SK-N-SH treated with all-trans-retinoic acid at 6 μM for 48 hours (cell line): ENCODE results near the gene TANGO2.

Experiments
- ARNTL ChIP-seq: fragments of 450-650 bp; formaldehyde crosslinking; IDR thresholded peaks from 2 replicates; pipeline ENCODE4 v1.5.0; 2020; ENCODE audit warnings: low read depth, mild to moderate bottlenecking, moderate library complexity, borderline replicate concordance
- GLIS3 ChIP-seq: fragments of 250-450 bp; sonication (Bioruptor Pico); IDR thresholded peaks from 2 replicates; pipeline ENCODE4 v1.5.0; 2020; ENCODE audit warnings: mild to moderate bottlenecking, moderate library complexity
- ISL1 ChIP-seq: fragments of 250-450 bp; sonication (Bioruptor Pico); IDR thresholded peaks from 2 replicates; pipeline ENCODE4 v2.1.2; 2022; ENCODE audit warnings: mild to moderate bottlenecking, moderate library complexity
- PPARA ChIP-seq: fragments of 250-450 bp; sonication (Bioruptor Pico); IDR thresholded peaks from 2 replicates; pipeline ENCODE4 v1.5.0; 2020; ENCODE audit warnings: mild to moderate bottlenecking, borderline replicate concordance
- ZFP30 ChIP-seq: fragments of 450-650 bp; formaldehyde crosslinking; IDR thresholded peaks from 2 replicates; pipeline ENCODE4 v1.5.0; 2022; ENCODE audit warnings: mild to moderate bottlenecking, moderate library complexity
- ZNF565 ChIP-seq: fragments of 450-650 bp; formaldehyde crosslinking; conservative IDR thresholded peaks from 2 replicates; pipeline ENCODE4 v1.5.0; 2020; ENCODE audit warnings: low read depth, mild to moderate bottlenecking, moderate library complexity
- TF ChIP-seq, protein P1 (sequence below): fragments of 250-450 bp; sonication (Bioruptor Pico); IDR thresholded peaks from 2 replicates; pipeline ENCODE4 v1.5.1; 2020; ENCODE audit warnings: low read depth, mild to moderate bottlenecking, moderate library complexity
- TF ChIP-seq, protein P2 (sequence below): fragments of 250-450 bp; sonication (Bioruptor Pico); IDR thresholded peaks from 2 replicates; pipeline ENCODE4 v1.5.1; 2021; ENCODE audit warnings: mild to moderate bottlenecking, moderate library complexity

DNA sequence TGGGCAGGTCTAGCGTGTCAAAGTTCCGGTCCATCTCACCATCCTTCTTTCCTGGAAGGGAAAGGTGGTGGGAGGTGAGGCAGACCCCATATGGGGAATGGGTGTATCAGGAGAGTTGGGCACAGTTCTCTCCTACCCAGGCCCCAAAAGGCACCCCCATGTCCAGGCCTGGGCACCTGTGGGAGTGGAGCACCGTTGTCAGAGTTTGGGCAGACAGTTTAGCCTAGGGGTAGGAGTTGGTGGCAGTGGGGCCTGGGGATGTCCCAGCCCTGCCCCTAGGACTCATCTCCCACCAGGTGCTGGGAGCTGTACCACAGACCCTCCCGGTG is 45.2 kb upstream of the TANGO2 start:
- no peak for TF ChIP-seq ARNTL
- TF ChIP-seq, protein P1, sequence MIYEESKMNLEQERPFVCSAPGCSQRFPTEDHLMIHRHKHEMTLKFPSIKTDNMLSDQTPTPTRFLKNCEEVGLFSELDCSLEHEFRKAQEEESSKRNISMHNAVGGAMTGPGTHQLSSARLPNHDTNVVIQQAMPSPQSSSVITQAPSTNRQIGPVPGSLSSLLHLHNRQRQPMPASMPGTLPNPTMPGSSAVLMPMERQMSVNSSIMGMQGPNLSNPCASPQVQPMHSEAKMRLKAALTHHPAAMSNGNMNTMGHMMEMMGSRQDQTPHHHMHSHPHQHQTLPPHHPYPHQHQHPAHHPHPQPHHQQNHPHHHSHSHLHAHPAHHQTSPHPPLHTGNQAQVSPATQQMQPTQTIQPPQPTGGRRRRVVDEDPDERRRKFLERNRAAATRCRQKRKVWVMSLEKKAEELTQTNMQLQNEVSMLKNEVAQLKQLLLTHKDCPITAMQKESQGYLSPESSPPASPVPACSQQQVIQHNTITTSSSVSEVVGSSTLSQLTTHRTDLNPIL (CRISPR knock-in tag), result no peak
- TF ChIP-seq, protein P2, sequence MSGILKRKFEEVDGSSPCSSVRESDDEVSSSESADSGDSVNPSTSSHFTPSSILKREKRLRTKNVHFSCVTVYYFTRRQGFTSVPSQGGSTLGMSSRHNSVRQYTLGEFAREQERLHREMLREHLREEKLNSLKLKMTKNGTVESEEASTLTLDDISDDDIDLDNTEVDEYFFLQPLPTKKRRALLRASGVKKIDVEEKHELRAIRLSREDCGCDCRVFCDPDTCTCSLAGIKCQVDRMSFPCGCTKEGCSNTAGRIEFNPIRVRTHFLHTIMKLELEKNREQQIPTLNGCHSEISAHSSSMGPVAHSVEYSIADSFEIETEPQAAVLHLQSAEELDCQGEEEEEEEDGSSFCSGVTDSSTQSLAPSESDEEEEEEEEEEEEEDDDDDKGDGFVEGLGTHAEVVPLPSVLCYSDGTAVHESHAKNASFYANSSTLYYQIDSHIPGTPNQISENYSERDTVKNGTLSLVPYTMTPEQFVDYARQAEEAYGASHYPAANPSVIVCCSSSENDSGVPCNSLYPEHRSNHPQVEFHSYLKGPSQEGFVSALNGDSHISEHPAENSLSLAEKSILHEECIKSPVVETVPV (CRISPR knock-in tag), result no peak
- no peak for TF ChIP-seq ZNF565
- no peak for TF ChIP-seq PPARA (CRISPR knock-in tag)
- no peak for TF ChIP-seq ZFP30 (CRISPR knock-in tag)
- no peak for TF ChIP-seq GLIS3
- no peak for TF ChIP-seq ISL1 (CRISPR knock-in tag)
